ENCODE results near the gene NOC2L. TPM values are rescaled to one million over a fixed set of nuclear protein-coding genes. Genes with fewer than 3 reads are reported as not detected.

NOC2L gene
- 70.5 and 100 TPM in 2 replicates for total RNA-seq

GRCh38 chr1:958823-959730 is at the start of gene NOC2L:
NOC2L (minus strand) TSS chr1:959256; CDS start chr1:959240, 16 bp downstream.

GRCh38 chr1:999725-1000356 is 40.8 kb upstream of the NOC2L start, which contains the start of gene HES4:
HES4 (minus strand) TSS chr1:1000097; CDS start chr1:999973, 124 bp downstream.

GRCh38 chr1:981955-982558 is 23.0 kb upstream of the NOC2L start, which contains the start of gene PERM1:
PERM1 (minus strand) TSS chr1:982093; CDS start chr1:981029, 1,064 bp downstream.

GRCh38 chr1:966135-966703 is 7.2 kb upstream of the NOC2L start, which contains the start of gene PLEKHN1:
PLEKHN1 (plus strand) TSS chr1:966482; CDS start chr1:966532, 50 bp downstream.

GRCh38 chr1:960363-961131 is 1.5 kb upstream of the NOC2L start, which contains the start of gene KLHL17:
KLHL17 (plus strand) TSS chr1:960584; CDS start chr1:960694, 110 bp downstream.

GRCh38 chr1:923131-923990 is 35.7 kb downstream of the NOC2L start, which contains the start of gene SAMD11:
SAMD11 (plus strand) TSS chr1:923923; CDS start chr1:924432, 509 bp downstream.

Other genes with a start within 250 kb of the NOC2L start
- gene SAMD11, start 35.3 kb downstream of the NOC2L start, total RNA-seq, result 1.9 and 19.5 TPM in 2 replicates
- 6.8 and 11.9 TPM in 2 replicates for gene KLHL17, start 1.3 kb upstream of the NOC2L start, total RNA-seq
- gene PLEKHN1, start 7.2 kb upstream of the NOC2L start, total RNA-seq, result 0.33 and 0.66 TPM in 2 replicates
- 1.5 and 2.5 TPM in 2 replicates for gene PERM1, start 22.8 kb upstream of the NOC2L start, total RNA-seq
- gene HES4, start 40.8 kb upstream of the NOC2L start, total RNA-seq, result 2.6 and 8.3 TPM in 2 replicates
- 33.9 and 46.0 TPM in 2 replicates for gene ISG15, start 54.2 kb upstream of the NOC2L start, total RNA-seq
- gene AGRN, start 60.9 kb upstream of the NOC2L start, total RNA-seq, result 68.9 and 101 TPM in 2 replicates
- not detected in 2 replicates for gene RNF223, start 115.0 kb upstream of the NOC2L start, total RNA-seq
- gene C1orf159, start 156.8 kb upstream of the NOC2L start, total RNA-seq, result 4.6 and 6.6 TPM in 2 replicates
- gene TTLL10, start 214.6 kb upstream of the NOC2L start, total RNA-seq, result not detected in 2 replicates
- gene TNFRSF18, start 247.3 kb upstream of the NOC2L start, total RNA-seq, result not detected in 2 replicates